Heart left ventricle (tissue), 16 donors: ENCODE results near the gene POLR2L. TPM values are rescaled to one million over a fixed set of nuclear protein-coding genes. Genes with fewer than 3 reads are reported as not detected.

ENCODE experiments used
- ATAC-seq, 4 donors: fragments of 200-7000 bp; cut with Tn5 transposase; one replicate each; pipeline ENCODE4 v1.9.1; 2020 to 2022; ENCODE audit warnings: moderate library complexity in 4 of 4, mild to moderate bottlenecking in 3 of 4, moderate number of reproducible peaks in 1 of 4
- DNase-seq, 5 donors: peaks; one replicate each; pipeline ENCODE4 v3.0.0-alpha.2; 2020
- H3K27ac ChIP-seq, 12 donors: fragments of 200-600 bp; sonication (generic) in 4 of 12; one replicate each; pipeline versions ENCODE4 v1.5.0 to v1.8.0; 2016 to 2022; ENCODE audit warnings: mild to moderate bottlenecking in 2 of 12
- H3K27me3 ChIP-seq, 9 donors: fragments of 200-600 bp; sonication (generic) in 2 of 9; one replicate each; pipeline versions ENCODE4 v1.5.1 to v1.8.0; 2016 to 2022; ENCODE audit warnings: mild to moderate bottlenecking in 3 of 9
- H3K36me3 ChIP-seq, 9 donors: fragments of 200-600 bp; sonication (generic) in 2 of 9; one replicate each; pipeline versions ENCODE4 v1.5.0 to v1.8.0; 2018 to 2022; ENCODE audit warnings: mild to moderate bottlenecking in 2 of 9
- H3K4me1 ChIP-seq, 12 donors: fragments of 200-600 bp; sonication (generic) in 4 of 12; one replicate each; pipeline versions ENCODE4 v1.5.0 to v1.8.0; 2016 to 2022; ENCODE audit warnings: mild to moderate bottlenecking in 3 of 12
- H3K4me3 ChIP-seq, 12 donors: fragments of 200-600 bp; sonication (generic) in 4 of 12; one replicate each; pipeline versions ENCODE4 v1.5.0 to v1.8.0; 2017 to 2022; ENCODE audit warnings: mild to moderate bottlenecking in 9 of 12, moderate library complexity in 4 of 12
- H3K9me3 ChIP-seq, 12 donors: fragments of 200-600 bp; sonication (generic) in 4 of 12; one replicate each; pipeline versions ENCODE4 v1.5.0 to v1.8.0; 2016 to 2022; ENCODE audit warnings: mild to moderate bottlenecking in 1 of 12
- POLR2A ChIP-seq, 2 donors: fragments of 450-650 bp; IDR thresholded peaks; one replicate each; pipeline ENCODE4 v1.6.1; 2017; ENCODE audit warnings: antibody characterized with exemption in 2 of 2, mild to moderate bottlenecking in 2 of 2, moderate library complexity in 2 of 2
- WGBS, 4 donors: extraction: QIAGEN DNeasy Blood & Tissue Kit in 2 of 4; methylation state at CpG; one replicate each; pipeline versions ENCODE4 v1.1.5 to v1.1.7; 2013 to 2018; 5-methylcytosine and 5-hydroxymethylcytosine counted together
- intact Hi-C, 10 donors: fragments of 100-400 bp; cut with DNase I; formaldehyde crosslinking; loops; one replicate each; pipeline versions ENCODE4 v1.11.1 to v1.14.2; 2022
- polyA plus RNA-seq, 2 donors: library from polyadenylated mRNA; stranded (reverse); fragments of 200-250 nt; gene quantifications; one replicate each; pipeline ENCODE4 v1.2.3, GENCODE V29; 2013
- total RNA-seq, 9 donors: library from RNA; depleted of rRNA in 2 of 9; stranded (reverse); fragments of >200 nt in 2 of 9; fragmentation: NEBNext Ultra II Directional in 3 of 9; extraction: Animal tissue kit (Norgen Biotek cat#: 25700) in 3 of 9; gene quantifications; one replicate each; pipeline versions ENCODE4 v1.1.0 to v1.2.4, GENCODE V29; 2016 to 2023
- TF ChIP-seq, protein P1 (sequence below), 12 donors: fragments of 200-600 bp; sonication (generic) in 4 of 12; IDR thresholded peaks; one replicate each; pipeline versions ENCODE4 v1.5.0 to v1.8.0; 2018 to 2022; ENCODE audit warnings: antibody characterized with exemption in 12 of 12, mild to moderate bottlenecking in 5 of 12
- donor health status: ischemic (EF 13 %, LVEDD 7.1; RV severe dilation, severe dysfunction).
- donor health status: healthy with polysubstance abuse.
- donor health status: DM: no; HTN: yes; CAD: no.
- donor health status: DM: no; HTN: no; CAD: no.
- donor health status: ischemic (EF 25% LVEDD 6.9; RV normal size, moderate dysfunction).
- donor health status: ischemic (EF 25% LVEDD 5.7; RV mildly dilated, moderate dysfunction).
- donor health status: healthy.
- donor health status: DM: yes; HTN: yes; CAD: no.
- donor health status: ischemic (EF 35%, LVEDD 5.7; RV mildly dilated, moderate dysfunction).
- donor health status: nonischemic (EF 11% LVEDD 7.7; RV severe dilation, severe dysfunction).
- donor health status: DM: yes; HTN: yes; CAD: no.
- donor health status: PGD.
- donor health status: ischemic (EF 29% LVEDD 5.4; RV normal size, mild dysfunction).
- donor health status: nonischemic (EF 23%, LVEDD 6.1; RV moderate dilation, normal function).

The POLR2L gene
- total and polyA plus RNA-seq, 11 donors = 74.4 to 267 (median 208) TPM

DNA sequence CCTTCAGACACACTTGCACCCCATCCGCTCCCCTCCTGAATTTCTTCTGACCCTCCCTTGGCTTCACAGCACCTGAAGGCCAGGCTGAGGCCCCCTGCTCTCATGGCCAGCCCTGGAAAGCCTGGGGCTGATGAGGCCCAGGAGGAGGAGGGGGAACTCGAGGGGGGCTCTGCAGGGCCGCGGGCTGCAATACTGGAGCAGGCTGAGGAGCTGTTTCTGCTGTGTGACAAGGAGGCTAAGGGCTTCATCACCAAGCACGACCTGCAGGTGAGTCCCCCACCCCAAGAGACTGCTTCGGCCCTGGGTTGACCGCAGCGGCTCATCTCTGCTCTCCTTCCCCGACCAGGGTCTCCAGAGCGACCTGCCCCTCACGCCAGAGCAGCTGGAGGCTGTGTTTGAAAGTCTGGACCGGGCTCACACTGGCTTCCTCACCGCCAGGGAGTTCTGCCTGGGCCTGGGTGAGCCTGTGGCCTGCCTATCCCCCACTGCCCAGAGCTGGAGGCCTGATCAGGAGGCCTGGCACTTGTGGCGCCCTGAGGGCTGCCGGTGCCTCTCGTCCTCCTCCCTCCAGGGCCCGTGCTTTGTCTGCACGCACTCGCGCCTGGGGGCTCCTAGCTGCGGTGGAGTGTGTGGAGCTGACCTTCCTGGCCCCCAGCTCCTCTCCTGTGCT, 13.7 kb downstream of the POLR2L start:
- Histone ChIP-seq H3K4me3 (peak overlapping the region; percentile 1 to 59 (median 50)), H3K27ac (peak overlapping the region; percentile 71 to 91 (median 83)), H3K9me3 (no peaks in the 10 kb centered on the region), H3K4me1 (peaks cover 0 to 77% (median 63%) of the 10 kb centered on the region in 12 donors), H3K36me3 (peaks cover 0 to 21% (median 18%) of the 10 kb centered on the region in 9 donors), H3K27me3 (peaks cover 0 to 39% (median 0%) of the 10 kb centered on the region in 9 donors)
- DNase-seq (no peak), ATAC-seq (no peak)
- TF ChIP-seq, protein P1, sequence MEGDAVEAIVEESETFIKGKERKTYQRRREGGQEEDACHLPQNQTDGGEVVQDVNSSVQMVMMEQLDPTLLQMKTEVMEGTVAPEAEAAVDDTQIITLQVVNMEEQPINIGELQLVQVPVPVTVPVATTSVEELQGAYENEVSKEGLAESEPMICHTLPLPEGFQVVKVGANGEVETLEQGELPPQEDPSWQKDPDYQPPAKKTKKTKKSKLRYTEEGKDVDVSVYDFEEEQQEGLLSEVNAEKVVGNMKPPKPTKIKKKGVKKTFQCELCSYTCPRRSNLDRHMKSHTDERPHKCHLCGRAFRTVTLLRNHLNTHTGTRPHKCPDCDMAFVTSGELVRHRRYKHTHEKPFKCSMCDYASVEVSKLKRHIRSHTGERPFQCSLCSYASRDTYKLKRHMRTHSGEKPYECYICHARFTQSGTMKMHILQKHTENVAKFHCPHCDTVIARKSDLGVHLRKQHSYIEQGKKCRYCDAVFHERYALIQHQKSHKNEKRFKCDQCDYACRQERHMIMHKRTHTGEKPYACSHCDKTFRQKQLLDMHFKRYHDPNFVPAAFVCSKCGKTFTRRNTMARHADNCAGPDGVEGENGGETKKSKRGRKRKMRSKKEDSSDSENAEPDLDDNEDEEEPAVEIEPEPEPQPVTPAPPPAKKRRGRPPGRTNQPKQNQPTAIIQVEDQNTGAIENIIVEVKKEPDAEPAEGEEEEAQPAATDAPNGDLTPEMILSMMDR (IDR thresholded peaks at IDR 0.05) = no peak
- no peak for TF ChIP-seq POLR2A (IDR thresholded peaks at IDR 0.05)
- WGBS, 4 donors = 54 to 67% (median 63%) methylated on average over 14 to 21 of the region's 21 CpGs
- intact Hi-C loops = no loop called here

DNA sequence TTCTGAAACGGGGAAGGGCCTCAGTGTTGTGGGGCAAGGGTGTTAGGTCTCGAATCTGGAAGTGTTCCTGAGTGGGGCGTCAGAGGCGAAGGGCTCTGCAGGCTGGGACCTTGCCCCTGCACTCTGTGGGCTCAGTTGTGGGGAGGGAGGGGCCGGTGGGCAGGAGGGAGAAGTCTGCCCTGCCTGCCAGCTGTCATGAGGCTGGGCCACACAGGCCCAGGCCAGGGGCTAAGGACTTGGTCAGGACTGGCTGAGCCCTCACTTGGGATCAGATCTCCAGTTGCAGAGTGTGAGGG, 14.5 kb downstream of the POLR2L start, which contains the start of gene CRACR2B:
CRACR2B (plus strand) TSS at position 23 of the 296 bp plus-strand sequence. CDS start 689 bp downstream, outside the sequence.
- Histone ChIP-seq H3K36me3 (peaks cover 0 to 29% (median 24%) of the 10 kb centered on the region in 9 donors), H3K27me3 (peaks cover 0 to 39% (median 0%) of the 10 kb centered on the region in 9 donors), H3K27ac (peak within 1 kb of the TSS; percentile 71 to 91 (median 83)), H3K9me3 (no peaks in the 10 kb centered on the region), H3K4me1 (peaks cover 0 to 78% (median 61%) of the 10 kb centered on the region in 12 donors), H3K4me3 (peak within 1 kb of the TSS; percentile 39 to 69 (median 60))
- ATAC-seq (no peak), DNase-seq (no peak)
- intact Hi-C loops = no loop called here
- TF ChIP-seq, protein P1 (IDR thresholded peaks at IDR 0.05) = no peak
- TF ChIP-seq POLR2A (IDR thresholded peaks at IDR 0.05) = no peak
- 46 to 57% (median 50%) methylated on average over 5 of the region's 5 CpGs for whole genome bisulfite sequencing, 4 donors

DNA sequence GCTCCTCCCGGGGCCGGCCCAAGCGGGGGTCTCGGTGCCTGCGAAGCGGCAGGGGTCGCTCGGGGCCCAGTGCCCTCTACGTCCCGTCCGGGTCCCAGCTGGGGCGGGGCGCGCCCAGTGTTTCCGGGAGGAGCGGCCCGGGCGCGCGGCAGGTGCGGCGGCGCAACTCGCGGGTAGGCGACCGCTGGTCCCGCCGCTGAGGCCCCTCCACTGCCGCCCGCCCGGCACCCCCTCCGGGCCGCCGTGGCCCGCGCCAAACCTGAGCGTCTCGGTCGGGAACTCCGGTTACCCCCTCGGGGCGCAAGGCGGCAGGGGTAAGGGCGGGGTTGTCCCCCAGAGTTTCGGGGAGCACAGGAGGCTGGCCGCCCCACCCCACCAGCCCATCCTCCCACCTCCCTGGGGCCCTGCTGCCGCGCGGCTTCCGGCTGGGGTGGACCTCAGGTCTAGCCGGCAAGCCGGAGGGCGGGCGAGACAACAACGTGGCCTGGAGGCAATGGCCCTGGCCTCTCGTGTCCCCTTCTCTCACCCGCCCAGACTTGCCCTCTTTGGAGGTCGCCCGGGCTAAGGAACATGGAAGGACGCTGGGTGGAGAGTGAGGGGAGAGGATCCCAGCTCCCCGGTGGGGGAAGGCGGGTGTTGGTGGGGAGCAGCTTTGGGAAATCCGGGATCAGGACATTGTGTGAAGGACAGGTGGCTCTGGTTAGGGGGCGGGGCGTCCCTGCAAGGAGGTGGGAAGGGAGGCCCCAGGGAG, 15.0 kb downstream of the POLR2L start:
- peak overlapping the region; percentile 71 to 91 (median 83) for H3K27ac ChIP-seq
- peak overlapping the region; percentile 39 to 69 (median 60) for H3K4me3 ChIP-seq
- ATAC-seq = peak in 3 of 4 donors; percentile 4 to 10 (median 10)
- H3K27me3 ChIP-seq = peaks cover 0 to 38% (median 0%) of the 10 kb centered on the region in 9 donors
- intact Hi-C loops = no loop called here
- WGBS, 4 donors = 4 to 15% (median 7%) methylated on average over 19 to 66 of the region's 66 CpGs
- H3K36me3 ChIP-seq = peaks cover 0 to 34% (median 29%) of the 10 kb centered on the region in 9 donors
- DNase-seq = peak in 1 of 5 donors; percentile 47
- no peaks in the 10 kb centered on the region for H3K9me3 ChIP-seq
- peaks cover 0 to 78% (median 60%) of the 10 kb centered on the region in 12 donors for H3K4me1 ChIP-seq
- TF ChIP-seq, protein P1 (IDR thresholded peaks at IDR 0.05) = no peak
- TF ChIP-seq POLR2A (IDR thresholded peaks at IDR 0.05) = no peak

DNA sequence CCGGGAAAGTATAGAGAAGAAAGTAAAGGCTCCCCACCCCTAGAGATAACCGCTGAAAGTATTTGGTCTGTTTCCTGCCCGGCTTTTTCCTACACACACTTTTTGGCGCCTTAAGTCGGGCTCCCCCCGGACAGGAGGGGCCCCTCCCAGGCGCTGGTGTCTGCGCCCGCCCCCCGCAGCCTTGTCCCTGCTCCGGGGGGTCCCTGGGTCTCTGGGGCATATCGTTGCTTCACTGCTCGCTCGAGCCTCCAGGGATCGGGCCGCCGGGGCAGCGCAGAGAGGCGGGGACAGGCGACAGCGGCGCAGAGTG, 15.5 kb downstream of the POLR2L start:
- H3K27me3 ChIP-seq = peaks cover 0 to 33% (median 0%) of the 10 kb centered on the region in 9 donors
- H3K4me3 ChIP-seq = peak overlapping the region; percentile 39 to 69 (median 60)
- ATAC-seq = peak in 1 of 4 donors; percentile 0
- intact Hi-C loops = no loop called here
- H3K36me3 ChIP-seq = peaks cover 0 to 40% (median 30%) of the 10 kb centered on the region in 9 donors
- H3K9me3 ChIP-seq = no peaks in the 10 kb centered on the region
- TF ChIP-seq, protein P1 (IDR thresholded peaks at IDR 0.05) = no peak
- no peak for TF ChIP-seq POLR2A (IDR thresholded peaks at IDR 0.05)
- peak overlapping the region; percentile 71 to 91 (median 83) for H3K27ac ChIP-seq
- peaks cover 2 to 78% (median 60%) of the 10 kb centered on the region in 12 donors for H3K4me1 ChIP-seq
- 2 to 6% (median 4%) methylated on average over 12 to 22 of the region's 22 CpGs for WGBS, 4 donors
- peak in 1 of 5 donors; percentile 63 for DNase-seq
